Liver (tissue), 3 donors: Measurements from ENCODE around the gene ABCG2.

Experiments used
- GABPA ChIP-seq, 2 donors: IDR thresholded peaks in 1 of 2; conservative IDR thresholded peaks in 1 of 2; 2 replicates each; pipeline ENCODE4 v1.6.1; 2016; ENCODE audit warnings: antibody characterized with exemption in 2 of 2, mild to moderate bottlenecking in 1 of 2, moderate library complexity in 1 of 2
- JUND ChIP-seq, 2 donors: IDR thresholded peaks; 2 replicates each; pipeline ENCODE4 v1.6.1; 2016; ENCODE audit warnings: antibody characterized with exemption in 2 of 2
- RAD21 ChIP-seq, 2 donors: IDR thresholded peaks; 2 replicates each; pipeline ENCODE4 v1.6.1; 2016; ENCODE audit warnings: antibody characterized with exemption in 2 of 2, mild to moderate bottlenecking in 2 of 2
- REST ChIP-seq: IDR thresholded peaks from 2 replicates; pipeline ENCODE4 v1.6.1; 2016; ENCODE audit warnings: antibody characterized with exemption, mild to moderate bottlenecking
- SP1 ChIP-seq: IDR thresholded peaks from 2 replicates; pipeline ENCODE4 v1.6.1; 2018; ENCODE audit warnings: antibody characterized with exemption, mild to moderate bottlenecking
- TF ChIP-seq, protein P1 (sequence below): fragments of 150-350 bp; IDR thresholded peaks from 2 replicates; pipeline ENCODE4 v1.5.1; 2017; ENCODE audit warnings: improper control_type of control experiment, low read depth, low read length; ENCODE audit not compliant: missing input control
- donor health status: healthy.
- donor health status: healthy.

DNA sequence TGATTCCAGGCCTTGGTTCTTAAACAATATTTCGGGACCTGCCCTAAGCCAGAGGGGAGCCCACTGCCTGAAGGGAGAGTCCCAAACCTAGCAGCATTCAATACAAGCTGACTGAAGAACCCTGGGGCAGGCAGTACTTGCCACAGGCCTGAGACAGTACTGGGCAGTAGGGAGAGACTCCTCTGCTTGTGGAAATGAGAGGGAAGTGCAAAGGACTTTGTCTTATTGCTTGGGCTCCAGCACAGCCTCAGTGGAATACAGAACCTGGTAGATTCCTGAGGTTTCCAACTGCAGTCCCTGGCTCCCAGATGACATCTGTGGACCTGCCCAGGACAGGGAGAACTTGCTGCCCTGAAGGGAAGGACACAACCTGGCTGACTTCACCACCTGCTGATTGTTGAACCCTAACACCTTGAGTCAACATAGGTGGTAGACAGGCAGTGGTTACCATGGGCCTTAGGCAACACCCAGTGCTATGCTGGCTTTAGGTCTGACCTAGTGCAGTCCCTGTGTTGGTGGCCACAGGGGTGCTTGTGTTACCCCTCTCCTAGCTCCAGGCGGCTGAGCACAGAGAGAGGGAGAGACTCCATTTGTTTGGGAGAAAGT lies 20.3 kb upstream of the ABCG2 start:
- TF ChIP-seq, protein P1, sequence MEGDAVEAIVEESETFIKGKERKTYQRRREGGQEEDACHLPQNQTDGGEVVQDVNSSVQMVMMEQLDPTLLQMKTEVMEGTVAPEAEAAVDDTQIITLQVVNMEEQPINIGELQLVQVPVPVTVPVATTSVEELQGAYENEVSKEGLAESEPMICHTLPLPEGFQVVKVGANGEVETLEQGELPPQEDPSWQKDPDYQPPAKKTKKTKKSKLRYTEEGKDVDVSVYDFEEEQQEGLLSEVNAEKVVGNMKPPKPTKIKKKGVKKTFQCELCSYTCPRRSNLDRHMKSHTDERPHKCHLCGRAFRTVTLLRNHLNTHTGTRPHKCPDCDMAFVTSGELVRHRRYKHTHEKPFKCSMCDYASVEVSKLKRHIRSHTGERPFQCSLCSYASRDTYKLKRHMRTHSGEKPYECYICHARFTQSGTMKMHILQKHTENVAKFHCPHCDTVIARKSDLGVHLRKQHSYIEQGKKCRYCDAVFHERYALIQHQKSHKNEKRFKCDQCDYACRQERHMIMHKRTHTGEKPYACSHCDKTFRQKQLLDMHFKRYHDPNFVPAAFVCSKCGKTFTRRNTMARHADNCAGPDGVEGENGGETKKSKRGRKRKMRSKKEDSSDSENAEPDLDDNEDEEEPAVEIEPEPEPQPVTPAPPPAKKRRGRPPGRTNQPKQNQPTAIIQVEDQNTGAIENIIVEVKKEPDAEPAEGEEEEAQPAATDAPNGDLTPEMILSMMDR = no peak
- TF ChIP-seq GABPA (IDR thresholded peaks at IDR 0.05 in 1 of 2, conservative IDR thresholded peaks at IDR 0.05 in 1 of 2) (no peak), SP1 (no peak), RAD21 (IDR thresholded peaks at IDR 0.05) (no peak), REST (no peak), JUND (IDR thresholded peaks at IDR 0.05) (no peak)
